Measurements from ENCODE around the gene ZER1. TPM values are rescaled to one million over a fixed set of nuclear protein-coding genes. Genes with fewer than 3 reads are reported as not detected.

The ZER1 gene
- total RNA-seq (2013), result 10.1 TPM
- polyA plus RNA-seq (10 to 100 TPM; 16.1 to 25.6 (median 18.0) TPM), polyA minus RNA-seq (19.3 and 25.5 TPM in 2 replicates), total RNA-seq (5.8 to 20.9 (median 16.7) reads per million in 11 experiments)

DNA sequence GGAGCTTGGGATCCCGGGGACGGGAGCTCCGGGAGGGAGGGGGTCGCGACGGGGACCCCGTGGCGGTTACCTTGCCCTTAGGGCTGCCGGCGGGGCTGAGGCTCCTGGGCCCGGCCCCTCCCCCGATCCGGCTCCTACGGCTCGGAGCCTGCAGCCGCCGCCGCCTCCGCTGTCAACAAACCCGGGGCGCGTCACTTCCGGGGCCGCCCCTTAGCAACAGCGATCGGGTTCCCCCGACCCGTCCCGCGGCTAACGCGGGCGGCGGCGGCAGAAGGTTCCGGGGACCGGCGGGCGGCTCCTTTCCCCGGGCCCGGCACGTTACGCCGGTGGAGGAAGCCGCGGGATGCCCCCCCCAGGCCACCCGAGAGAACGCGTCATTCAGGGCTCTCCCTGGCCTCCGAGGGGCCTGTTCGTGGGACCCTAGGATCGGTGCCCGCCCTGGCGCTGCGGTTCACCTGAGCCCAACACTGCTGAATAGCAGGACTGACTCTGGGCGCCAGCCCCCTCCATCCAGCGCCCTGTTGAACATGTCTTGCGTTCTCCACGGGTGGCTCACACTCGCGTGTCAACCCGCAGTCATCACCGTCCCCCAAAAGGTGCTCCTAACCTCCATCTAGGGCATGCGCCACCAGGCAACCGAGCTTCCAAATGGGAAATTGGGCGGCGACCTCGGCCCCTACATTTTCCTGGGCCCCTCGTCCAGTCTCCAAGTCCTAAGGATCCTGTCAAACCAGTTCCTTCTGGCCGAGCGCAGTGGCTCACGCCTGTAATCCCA, at the start of gene ZER1:
TSS of gene ZER1 (minus strand) at position 183 of the 775 bp plus-strand sequence. CDS start 16,362 bp downstream, outside the sequence.
- peaks cover 30% of the 10 kb centered on the region for H3K79me2 ChIP-seq (ENCODE audit: insufficient read depth, low read length)
- H3K27ac Mint-ChIP-seq, result peak within 1 kb of the TSS; percentile 91 to 96 (median 95)
- H2AFZ ChIP-seq (ENCODE audit: insufficient read depth, low read depth, low read length, poor library complexity, severe bottlenecking), result peak within 1 kb of the TSS; percentile 98
- peaks cover 26% of the 10 kb centered on the region for H3K4me1 Mint-ChIP-seq
- peak; percentile 87 to 92 (median 89) for DNase-seq
- peak within 1 kb of the TSS; percentile 85 to 93 for H3K27ac ChIP-seq (ENCODE audit: low read depth in 1 of 2, low read length in 2 of 2)
- no peaks in the 10 kb centered on the region for H3K27me3 ChIP-seq (ENCODE audit: control insufficient read depth in 2 of 2, insufficient read depth in 2 of 2, low read length in 2 of 2)
- peak within 1 kb of the TSS; percentile 94 for H3K4me2 ChIP-seq (replicated peaks; ENCODE audit: extremely low read depth, low read length, poor library complexity, severe bottlenecking)
- intact Hi-C loops (cut with micrococcal nuclease), result loop anchor here (1.0 to 5.0 kb wide), 3 partner anchors 15 to 110 kb away; partner anchors contain the start of genes TBC1D13 (in 2 of the 2), KYAT1 (in 1 of the 2) and LRRC8A (in 1 of the 2)
- H3K9me3 ChIP-seq (replicated peaks in 1 of 2; ENCODE audit: control insufficient read depth in 1 of 2, insufficient read depth in 1 of 2, low read length in 2 of 2), result peaks cover 8 to 13% of the 10 kb centered on the region in 2 donors
- TF ChIP-seq, protein P1, sequence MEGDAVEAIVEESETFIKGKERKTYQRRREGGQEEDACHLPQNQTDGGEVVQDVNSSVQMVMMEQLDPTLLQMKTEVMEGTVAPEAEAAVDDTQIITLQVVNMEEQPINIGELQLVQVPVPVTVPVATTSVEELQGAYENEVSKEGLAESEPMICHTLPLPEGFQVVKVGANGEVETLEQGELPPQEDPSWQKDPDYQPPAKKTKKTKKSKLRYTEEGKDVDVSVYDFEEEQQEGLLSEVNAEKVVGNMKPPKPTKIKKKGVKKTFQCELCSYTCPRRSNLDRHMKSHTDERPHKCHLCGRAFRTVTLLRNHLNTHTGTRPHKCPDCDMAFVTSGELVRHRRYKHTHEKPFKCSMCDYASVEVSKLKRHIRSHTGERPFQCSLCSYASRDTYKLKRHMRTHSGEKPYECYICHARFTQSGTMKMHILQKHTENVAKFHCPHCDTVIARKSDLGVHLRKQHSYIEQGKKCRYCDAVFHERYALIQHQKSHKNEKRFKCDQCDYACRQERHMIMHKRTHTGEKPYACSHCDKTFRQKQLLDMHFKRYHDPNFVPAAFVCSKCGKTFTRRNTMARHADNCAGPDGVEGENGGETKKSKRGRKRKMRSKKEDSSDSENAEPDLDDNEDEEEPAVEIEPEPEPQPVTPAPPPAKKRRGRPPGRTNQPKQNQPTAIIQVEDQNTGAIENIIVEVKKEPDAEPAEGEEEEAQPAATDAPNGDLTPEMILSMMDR (IDR thresholded peaks at IDR 0.05), result no peak
- peaks cover 6 to 13% of the 10 kb centered on the region in 2 donors for H3K36me3 Mint-ChIP-seq
- H3K27me3 Mint-ChIP-seq (ENCODE audit: low read depth in 3 of 3), result peaks cover 3 to 4% (median 3%) of the 10 kb centered on the region in 3 donors
- H3K4me1 ChIP-seq (ENCODE audit: control insufficient read depth in 1 of 2, insufficient read depth in 2 of 2, low read length in 2 of 2), result peaks cover 8 to 25% of the 10 kb centered on the region in 2 donors
- under 1% methylated on average over 72 of the region's 72 CpGs for WGBS (ENCODE audit: insufficient coverage)
- H3K36me3 ChIP-seq (replicated peaks in 1 of 2; ENCODE audit: control insufficient read depth in 1 of 2, insufficient read depth in 2 of 2, low read length in 2 of 2), result peaks cover 2 to 7% of the 10 kb centered on the region in 2 donors
- H3K9me3 Mint-ChIP-seq, result peaks cover 3 to 21% (median 15%) of the 10 kb centered on the region in 7 donors
- no peaks in the 10 kb centered on the region for H4K20me1 ChIP-seq (ENCODE audit: insufficient read depth, low read length)
- H3K9ac ChIP-seq (ENCODE audit: insufficient read depth, low read length, poor library complexity, severe bottlenecking), result peak within 1 kb of the TSS; percentile 94
- H3K4me3 ChIP-seq (replicated peaks in 1 of 3; ENCODE audit: low read depth in 2 of 3, low read length in 3 of 3), result peak within 1 kb of the TSS; percentile 70 to 97 (median 90)
- H3K4me3 Mint-ChIP-seq, result peak within 1 kb of the TSS; percentile 98

DNA sequence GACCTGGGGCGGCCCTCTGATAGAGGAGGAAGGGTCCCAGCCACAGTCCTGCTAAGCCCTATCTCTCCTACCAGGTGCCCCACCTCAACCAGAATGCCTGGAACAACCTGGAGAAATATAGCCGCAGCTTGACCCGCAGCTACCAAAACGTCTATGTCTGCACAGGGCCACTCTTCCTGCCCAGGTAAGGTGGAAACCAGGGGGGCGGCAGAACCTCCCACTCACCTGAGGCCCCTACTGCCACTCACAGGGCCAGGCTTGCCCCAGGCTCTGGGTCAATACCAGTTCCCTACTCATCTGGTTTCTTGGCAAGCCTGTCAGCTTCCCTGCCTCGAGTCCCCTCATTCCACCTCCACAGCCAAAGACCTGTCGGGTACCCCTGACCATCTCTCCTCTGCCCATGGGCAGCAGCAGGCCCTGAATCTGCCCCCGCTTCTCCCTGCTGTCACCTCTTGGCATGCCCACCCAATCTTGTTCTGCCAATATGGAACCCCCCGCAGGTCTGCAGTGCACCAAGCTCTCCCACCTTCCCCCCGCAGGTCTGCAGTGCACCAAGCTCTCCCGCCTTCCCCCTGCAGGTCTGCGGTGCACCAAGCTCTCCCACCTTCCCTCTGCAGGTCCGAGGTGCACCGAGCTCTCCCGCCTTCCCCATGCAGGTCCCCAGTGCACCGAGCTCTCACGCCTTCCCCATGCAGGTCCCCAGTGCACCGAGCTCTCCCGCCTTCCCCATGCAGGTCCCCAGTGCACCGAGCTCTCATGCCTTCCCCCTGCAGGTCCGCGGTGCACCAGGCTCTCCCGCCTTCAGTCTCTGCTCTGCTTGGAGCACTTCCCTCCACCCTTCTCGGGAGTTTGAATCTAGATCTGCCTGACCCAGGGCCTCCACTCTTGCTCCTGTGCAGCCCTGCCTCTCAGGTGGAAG, 49.2 kb upstream of the ZER1 start:
- H3K27ac Mint-ChIP-seq, result no peak overlapping the region
- DNase-seq, result no peak
- intact Hi-C loops (cut with micrococcal nuclease), result no loop called here

More for the DNA sequence above, 49.2 kb upstream of the ZER1 start:
- Histone ChIP-seq H3K36me3 (replicated peaks in 1 of 2; ENCODE audit: control insufficient read depth in 1 of 2, insufficient read depth in 2 of 2, low read length in 2 of 2) (peaks cover 46 to 49% of the 10 kb centered on the region in 2 donors), H3K9me3 (replicated peaks in 1 of 2; ENCODE audit: control insufficient read depth in 1 of 2, insufficient read depth in 1 of 2, low read length in 2 of 2) (no peaks in the 10 kb centered on the region), H2AFZ (ENCODE audit: insufficient read depth, low read depth, low read length, poor library complexity, severe bottlenecking) (no peak overlapping the region), H3K4me3 (replicated peaks in 1 of 3; ENCODE audit: low read depth in 2 of 3, low read length in 3 of 3) (no peak overlapping the region), H3K4me2 (replicated peaks; ENCODE audit: extremely low read depth, low read length, poor library complexity, severe bottlenecking) (no peak overlapping the region), H3K4me1 (ENCODE audit: control insufficient read depth in 1 of 2, insufficient read depth in 2 of 2, low read length in 2 of 2) (peaks cover 11 to 21% of the 10 kb centered on the region in 2 donors), H4K20me1 (ENCODE audit: insufficient read depth, low read length) (peaks cover 10% of the 10 kb centered on the region), H3K27me3 (ENCODE audit: control insufficient read depth in 2 of 2, insufficient read depth in 2 of 2, low read length in 2 of 2) (no peaks in the 10 kb centered on the region), H3K79me2 (ENCODE audit: insufficient read depth, low read length) (no peaks in the 10 kb centered on the region), H3K9ac (ENCODE audit: insufficient read depth, low read length, poor library complexity, severe bottlenecking) (no peak overlapping the region), H3K27ac (ENCODE audit: low read depth in 1 of 2, low read length in 2 of 2) (no peak overlapping the region)
- TF ChIP-seq, protein P1 (IDR thresholded peaks at IDR 0.05), result no peak
- peaks cover 3 to 4% (median 4%) of the 10 kb centered on the region in 3 donors for H3K27me3 Mint-ChIP-seq (ENCODE audit: low read depth in 3 of 3)
- H3K9me3 Mint-ChIP-seq, result peaks cover 0 to 3% (median 0%) of the 10 kb centered on the region in 7 donors
- no peak overlapping the region for H3K4me3 Mint-ChIP-seq
- H3K36me3 Mint-ChIP-seq, result peaks cover 36 to 50% of the 10 kb centered on the region in 2 donors
- peaks cover 19% of the 10 kb centered on the region for H3K4me1 Mint-ChIP-seq
- 89% methylated on average over 20 of the region's 24 CpGs for WGBS (ENCODE audit: insufficient coverage)

Measured in CD14-positive monocyte (primary cell).